Neural progenitor cell (in vitro differentiated cells): ENCODE results near the gene AP1S1. TPM values are rescaled to one million over a fixed set of nuclear protein-coding genes. Genes with fewer than 3 reads are reported as not detected.
"Not testable (repeated sequence)": the region's sequence is repeated elsewhere in the genome, so short reads cannot be mapped to it uniquely, and the experiment has no call there.

ENCODE experiments used
- DNase-seq: peaks from one replicate; pipeline ENCODE4 v3.0.0-alpha.2; 2016; ENCODE audit warnings: low spot score
- H2AFZ ChIP-seq: fragments of 200-600 bp; sonication (generic); replicated peaks from 2 replicates; pipeline ENCODE4 v1.6.1; 2016; ENCODE audit warnings: antibody characterized with exemption
- H3F3A ChIP-seq: fragments of 200-600 bp; sonication (generic); 2 replicates; pipeline ENCODE4 v1.6.1; 2016; ENCODE audit warnings: antibody characterized with exemption, low read depth
- H3K27ac ChIP-seq: fragments of 200-600 bp; sonication (generic); 2 replicates; pipeline ENCODE4 v1.5.1; 2016; ENCODE audit warnings: mild to moderate bottlenecking
- H3K27me3 ChIP-seq: fragments of 200-600 bp; sonication (generic); 2 replicates; pipeline ENCODE4 v1.6.1; 2016; ENCODE audit warnings: mild to moderate bottlenecking, moderate library complexity
- H3K36me3 ChIP-seq: fragments of 200-600 bp; sonication (generic); 2 replicates; pipeline ENCODE4 v1.5.1; 2016
- H3K4me1 ChIP-seq: fragments of 200-600 bp; sonication (generic); 2 replicates; pipeline ENCODE4 v1.6.1; 2016; ENCODE audit warnings: mixed run types
- H3K4me2 ChIP-seq: fragments of 200-600 bp; sonication (generic); 2 replicates; pipeline ENCODE4 v1.6.1; 2016
- H3K4me3 ChIP-seq: fragments of 200-600 bp; sonication (generic); 2 replicates; pipeline ENCODE4 v1.5.1; 2016
- H3K79me2 ChIP-seq: fragments of 200-600 bp; sonication (generic); 2 replicates; pipeline ENCODE4 v1.6.1; 2016; ENCODE audit warnings: low read depth
- H3K9ac ChIP-seq: fragments of 200-600 bp; sonication (generic); 2 replicates; pipeline ENCODE4 v1.6.1; 2016
- H3K9me3 ChIP-seq: fragments of 200-600 bp; sonication (generic); 2 replicates; pipeline ENCODE4 v1.5.1; 2016; ENCODE audit warnings: low read depth
- H4K20me1 ChIP-seq: fragments of 200-600 bp; sonication (generic); 2 replicates; pipeline ENCODE4 v1.6.1; 2016; ENCODE audit warnings: low read depth
- H3K27ac Mint-ChIP-seq: 3 replicates; pipeline ENCODE4 v1.8.0; 2021; ENCODE audit warnings: mixed read lengths
- H3K27me3 Mint-ChIP-seq: 2 replicates; pipeline ENCODE4 v1.8.0; 2022; ENCODE audit warnings: low read depth, mild to moderate bottlenecking, inconsistent platforms, moderate library complexity, mixed read lengths; ENCODE audit not compliant: insufficient read depth
- H3K36me3 Mint-ChIP-seq: 3 replicates; pipeline ENCODE4 v1.8.0; 2021; ENCODE audit warnings: mixed read lengths
- H3K4me1 Mint-ChIP-seq: 3 replicates; pipeline ENCODE4 v1.8.0; 2021; ENCODE audit warnings: mixed read lengths
- H3K4me3 Mint-ChIP-seq: 3 replicates; pipeline ENCODE4 v1.8.0; 2021; ENCODE audit warnings: mild to moderate bottlenecking, moderate library complexity, mixed read lengths
- H3K9me3 Mint-ChIP-seq: 3 replicates; pipeline ENCODE4 v1.8.0; 2020; ENCODE audit warnings: mixed read lengths
- EZH2 ChIP-seq: fragments of 200-600 bp; sonication (generic); IDR thresholded peaks from 2 replicates; pipeline ENCODE4 v1.6.1; 2017; ENCODE audit warnings: antibody characterized with exemption, mild to moderate bottlenecking, moderate library complexity
- EZH2phosphoT487 ChIP-seq: fragments of 200-600 bp; sonication (generic); IDR thresholded peaks from 2 replicates; pipeline ENCODE4 v1.6.1; 2017; ENCODE audit warnings: antibody characterized with exemption
- total RNA-seq: library from RNA; depleted of rRNA; stranded (reverse); fragments of >200 nt; gene quantifications from 2 replicates; pipeline ENCODE4 v1.2.3, GENCODE V29; 2015; ENCODE audit warnings: low replicate concordance
- TF ChIP-seq, protein P1 (sequence below): fragments of 200-600 bp; sonication (generic); IDR thresholded peaks from 2 replicates; pipeline ENCODE4 v1.5.1; 2017; ENCODE audit warnings: antibody characterized with exemption, mild to moderate bottlenecking

The AP1S1 gene
- total RNA-seq, 1 donor from 2014 or later = 74.4 TPM

GRCh38 chr7:101195884-101196283 is 41.6 kb downstream of the AP1S1 start:
- Histone ChIP-seq H3K4me3 (no peak overlapping the region), H3K4me2 (no peak overlapping the region), H3K9me3 (no peaks in the 10 kb centered on the region), H4K20me1 (no peaks in the 10 kb centered on the region), H3K9ac (no peak overlapping the region), H3K4me1 (no peaks in the 10 kb centered on the region), H3K36me3 (no peaks in the 10 kb centered on the region), H3K27me3 (peaks cover 9% of the 10 kb centered on the region), H3K27ac (no peak overlapping the region), H2AFZ (no peak overlapping the region), H3K79me2 (no peaks in the 10 kb centered on the region), H3F3A (no peaks in the 10 kb centered on the region)
- H3K4me1 Mint-ChIP-seq = peaks cover 5% of the 10 kb centered on the region
- peak overlapping the region; percentile 33 for H3K4me3 Mint-ChIP-seq
- H3K36me3 Mint-ChIP-seq = no peaks in the 10 kb centered on the region
- no peak overlapping the region for H3K27ac Mint-ChIP-seq
- peaks cover 5% of the 10 kb centered on the region for H3K27me3 Mint-ChIP-seq
- TF ChIP-seq, protein P1, sequence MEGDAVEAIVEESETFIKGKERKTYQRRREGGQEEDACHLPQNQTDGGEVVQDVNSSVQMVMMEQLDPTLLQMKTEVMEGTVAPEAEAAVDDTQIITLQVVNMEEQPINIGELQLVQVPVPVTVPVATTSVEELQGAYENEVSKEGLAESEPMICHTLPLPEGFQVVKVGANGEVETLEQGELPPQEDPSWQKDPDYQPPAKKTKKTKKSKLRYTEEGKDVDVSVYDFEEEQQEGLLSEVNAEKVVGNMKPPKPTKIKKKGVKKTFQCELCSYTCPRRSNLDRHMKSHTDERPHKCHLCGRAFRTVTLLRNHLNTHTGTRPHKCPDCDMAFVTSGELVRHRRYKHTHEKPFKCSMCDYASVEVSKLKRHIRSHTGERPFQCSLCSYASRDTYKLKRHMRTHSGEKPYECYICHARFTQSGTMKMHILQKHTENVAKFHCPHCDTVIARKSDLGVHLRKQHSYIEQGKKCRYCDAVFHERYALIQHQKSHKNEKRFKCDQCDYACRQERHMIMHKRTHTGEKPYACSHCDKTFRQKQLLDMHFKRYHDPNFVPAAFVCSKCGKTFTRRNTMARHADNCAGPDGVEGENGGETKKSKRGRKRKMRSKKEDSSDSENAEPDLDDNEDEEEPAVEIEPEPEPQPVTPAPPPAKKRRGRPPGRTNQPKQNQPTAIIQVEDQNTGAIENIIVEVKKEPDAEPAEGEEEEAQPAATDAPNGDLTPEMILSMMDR = no peak
- TF ChIP-seq EZH2 (no peak), EZH2phosphoT487 (no peak)
- H3K9me3 Mint-ChIP-seq = no peaks in the 10 kb centered on the region
- no peak for DNase-seq

- TF ChIP-seq, protein P1 = no peak
- TF ChIP-seq EZH2phosphoT487 (no peak), EZH2 (no peak)
- H3K36me3 ChIP-seq = no peaks in the 10 kb centered on the region
- Mint-ChIP-seq H3K36me3 (no peaks in the 10 kb centered on the region), H3K4me3 (no peak overlapping the region), H3K4me1 (peaks cover 6% of the 10 kb centered on the region), H3K27ac (no peak overlapping the region), H3K27me3 (peaks cover 16% of the 10 kb centered on the region), H3K9me3 (no peaks in the 10 kb centered on the region)
- H3F3A ChIP-seq = no peaks in the 10 kb centered on the region
- no peak overlapping the region for H3K9ac ChIP-seq
- no peak overlapping the region for H3K27ac ChIP-seq
- no peaks in the 10 kb centered on the region for H4K20me1 ChIP-seq
- no peaks in the 10 kb centered on the region for H3K9me3 ChIP-seq
- H3K27me3 ChIP-seq = peaks cover 30% of the 10 kb centered on the region
- no peak for DNase-seq
- H3K79me2 ChIP-seq = no peaks in the 10 kb centered on the region
- H3K4me2 ChIP-seq = no peak overlapping the region
- no peak overlapping the region for H2AFZ ChIP-seq
- no peaks in the 10 kb centered on the region for H3K4me1 ChIP-seq
- H3K4me3 ChIP-seq = no peak overlapping the region
These were observed 43.7 kb downstream of the AP1S1 start for GRCh38 chr7:101197991-101198390.

GRCh38 chr7:101198476-101198875 is 44.2 kb downstream of the AP1S1 start:
- H3K4me3 ChIP-seq = no peak overlapping the region
- H3K79me2 ChIP-seq = no peaks in the 10 kb centered on the region
- H3K9me3 ChIP-seq = no peaks in the 10 kb centered on the region
- no peaks in the 10 kb centered on the region for H4K20me1 ChIP-seq
- no peak overlapping the region for H3K27ac ChIP-seq
- Mint-ChIP-seq H3K36me3 (no peaks in the 10 kb centered on the region), H3K9me3 (no peaks in the 10 kb centered on the region), H3K27me3 (peaks cover 18% of the 10 kb centered on the region), H3K27ac (no peak overlapping the region), H3K4me3 (no peak overlapping the region), H3K4me1 (peaks cover 6% of the 10 kb centered on the region)
- TF ChIP-seq, protein P1 = no peak
- no peak for TF ChIP-seq EZH2
- TF ChIP-seq EZH2phosphoT487 = no peak
- no peak overlapping the region for H3K4me2 ChIP-seq
- H3K9ac ChIP-seq = no peak overlapping the region
- no peak for DNase-seq
- H3K36me3 ChIP-seq = no peaks in the 10 kb centered on the region
- H3K4me1 ChIP-seq = no peaks in the 10 kb centered on the region
- no peak overlapping the region for H2AFZ ChIP-seq
- H3K27me3 ChIP-seq = peaks cover 35% of the 10 kb centered on the region
- no peaks in the 10 kb centered on the region for H3F3A ChIP-seq

DNA sequence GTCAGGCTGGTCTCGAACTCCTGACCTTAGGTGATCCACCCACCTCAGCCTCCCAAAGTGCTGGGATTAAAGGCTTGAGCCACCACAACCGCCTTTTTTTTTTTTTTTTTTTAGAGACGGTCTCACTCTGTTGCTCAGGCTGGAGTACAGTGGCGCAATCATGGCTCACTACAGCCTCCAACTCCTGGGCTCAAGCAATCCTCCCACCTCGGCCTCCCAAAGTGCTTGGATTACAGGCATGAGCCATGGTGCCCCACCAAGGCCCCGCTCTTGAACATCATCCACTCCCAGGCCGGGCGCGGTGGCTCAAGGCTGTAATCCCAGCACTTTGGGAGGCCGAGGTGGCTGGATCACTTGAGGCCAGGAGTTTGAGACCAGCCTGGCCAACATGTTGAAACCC is 45.2 kb downstream of the AP1S1 start:
- H3K9me3 ChIP-seq, H3K4me1 ChIP-seq, H3K36me3 ChIP-seq, H2AFZ ChIP-seq, H4K20me1 ChIP-seq, H3K27ac Mint-ChIP-seq, H3K4me3 Mint-ChIP-seq, H3K36me3 Mint-ChIP-seq, H3K9ac ChIP-seq, DNase-seq, H3K4me2 ChIP-seq, H3K27ac ChIP-seq, H3K79me2 ChIP-seq, H3F3A ChIP-seq, H3K9me3 Mint-ChIP-seq, H3K4me3 ChIP-seq, H3K4me1 Mint-ChIP-seq: not testable (repeated sequence)
- peaks cover 42% of the 10 kb centered on the region for H3K27me3 ChIP-seq
- H3K27me3 Mint-ChIP-seq = peaks cover 23% of the 10 kb centered on the region
